ENCODE results near the gene PCCA. TPM values are rescaled to one million over a fixed set of nuclear protein-coding genes. Genes with fewer than 3 reads are reported as not detected.

Gene PCCA
- total and polyA plus RNA-seq, 2 donors (not counting 3 experiments of a cell fraction or from before 2014, with no cell fraction given), result 5.7 to 20.2 TPM

DNA sequence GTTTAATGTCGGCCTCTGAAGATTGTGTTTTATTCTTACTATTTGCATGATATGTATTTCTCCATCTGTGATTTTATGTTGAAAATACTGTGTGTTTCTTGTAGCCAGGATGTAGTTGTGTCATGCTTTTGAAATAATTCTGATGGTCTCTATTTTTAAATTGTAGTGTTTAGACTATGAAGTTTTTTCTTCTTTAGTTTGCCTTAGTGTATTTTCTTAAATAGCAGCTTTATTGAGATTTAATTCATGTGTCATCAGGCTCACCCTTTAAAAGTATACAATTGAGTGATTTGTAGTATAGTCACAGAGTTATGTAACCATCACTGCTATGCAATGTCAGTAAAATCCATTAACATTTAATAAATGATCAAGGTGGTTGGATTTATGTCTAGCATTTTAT, 74.5 kb downstream of the PCCA start:
- dilution Hi-C loops (cut with MboI; ENCODE audit: extremely low pct_ligation_motif_present, low sequenced_read_pairs) (no loop called here), intact Hi-C loops (cut with micrococcal nuclease) (no loop called here)
- Histone ChIP-seq H3K27ac (ENCODE audit: insufficient read depth, low read depth, low read length) (no peak overlapping the region), H3K9ac (replicated peaks; ENCODE audit: extremely low read depth, insufficient read depth, low read length) (no peak overlapping the region), H3K27me3 (ENCODE audit: control insufficient read depth in 2 of 2, insufficient read depth in 2 of 2, low read length in 2 of 2) (no peaks in the 10 kb centered on the region), H3K9me3 (replicated peaks; ENCODE audit: control insufficient read depth, insufficient read depth, low read length) (no peaks in the 10 kb centered on the region), H3K79me2 (ENCODE audit: control insufficient read depth, insufficient read depth, low read length) (no peaks in the 10 kb centered on the region), H3K9me1 (replicated peaks; ENCODE audit: control insufficient read depth, extremely low read depth, insufficient read depth, low read length) (no peaks in the 10 kb centered on the region), H3K4me1 (ENCODE audit: control insufficient read depth, extremely low read depth, insufficient read depth, low read length) (no peaks in the 10 kb centered on the region), H2AFZ (ENCODE audit: low read depth, low read length) (no peak overlapping the region), H3K4me2 (ENCODE audit: insufficient read depth, low read length) (no peak overlapping the region), H3K36me3 (ENCODE audit: control insufficient read depth in 2 of 2, extremely low read depth in 1 of 2, insufficient read depth in 2 of 2, low read length in 2 of 2) (no peaks in the 10 kb centered on the region), H4K20me1 (replicated peaks; ENCODE audit: control insufficient read depth, extremely low read depth, insufficient read depth, low read length) (no peaks in the 10 kb centered on the region), H3K4me3 (replicated peaks in 1 of 3; ENCODE audit: insufficient read depth in 1 of 3, low read depth in 1 of 3, low read length in 3 of 3) (no peak overlapping the region)
- BruUV-seq (replicated peaks), result no TSS peak
- DNase-seq (ENCODE audit: low read depth, low spot score) (no peak), FAIRE-seq (no peak)
- ChIA-PET CTCF (interaction anchor here (1.2 to 2.1 kb wide), 2 partner anchors 9 to 72 kb away, joined by 3 to 11 read pairs; no protein-coding TSS in a partner anchor), POLR2A (no interaction called here)
- TF ChIP-seq, protein P1, sequence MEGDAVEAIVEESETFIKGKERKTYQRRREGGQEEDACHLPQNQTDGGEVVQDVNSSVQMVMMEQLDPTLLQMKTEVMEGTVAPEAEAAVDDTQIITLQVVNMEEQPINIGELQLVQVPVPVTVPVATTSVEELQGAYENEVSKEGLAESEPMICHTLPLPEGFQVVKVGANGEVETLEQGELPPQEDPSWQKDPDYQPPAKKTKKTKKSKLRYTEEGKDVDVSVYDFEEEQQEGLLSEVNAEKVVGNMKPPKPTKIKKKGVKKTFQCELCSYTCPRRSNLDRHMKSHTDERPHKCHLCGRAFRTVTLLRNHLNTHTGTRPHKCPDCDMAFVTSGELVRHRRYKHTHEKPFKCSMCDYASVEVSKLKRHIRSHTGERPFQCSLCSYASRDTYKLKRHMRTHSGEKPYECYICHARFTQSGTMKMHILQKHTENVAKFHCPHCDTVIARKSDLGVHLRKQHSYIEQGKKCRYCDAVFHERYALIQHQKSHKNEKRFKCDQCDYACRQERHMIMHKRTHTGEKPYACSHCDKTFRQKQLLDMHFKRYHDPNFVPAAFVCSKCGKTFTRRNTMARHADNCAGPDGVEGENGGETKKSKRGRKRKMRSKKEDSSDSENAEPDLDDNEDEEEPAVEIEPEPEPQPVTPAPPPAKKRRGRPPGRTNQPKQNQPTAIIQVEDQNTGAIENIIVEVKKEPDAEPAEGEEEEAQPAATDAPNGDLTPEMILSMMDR (IDR thresholded peaks at IDR 0.05; ENCODE audit: extremely low read depth in 1 of 2, insufficient read depth in 1 of 2, low read depth in 1 of 2, low read length in 2 of 2), result no peak
- TF ChIP-seq JUN (IDR thresholded peaks at IDR 0.05; ENCODE audit: borderline replicate concordance, insufficient read depth, insufficient read length, low read depth) (no peak), EZH2 (IDR thresholded peaks at IDR 0.05; ENCODE audit: borderline replicate concordance, low read depth, low read length, severe bottlenecking) (no peak), POLR2A (IDR thresholded peaks at IDR 0.05; ENCODE audit: low read depth, low read length) (no peak), MAX (IDR thresholded peaks at IDR 0.05; ENCODE audit: insufficient read depth, insufficient read length) (no peak), POLR2AphosphoS5 (IDR thresholded peaks at IDR 0.05; ENCODE audit: insufficient read depth, low read depth, low read length) (no peak), GATA2 (IDR thresholded peaks at IDR 0.05; ENCODE audit: insufficient read depth, insufficient read length, low read depth, low read length) (no peak), FOS (IDR thresholded peaks at IDR 0.05; ENCODE audit: borderline replicate concordance, insufficient read depth, low read length) (no peak), MYC (IDR thresholded peaks at IDR 0.05; ENCODE audit: low read depth, low read length) (no peak)
